Mammary epithelial cell (primary cell): ENCODE measurements around the gene TP73.

Source experiments
- CTCF ChIP-seq, 2 donors: IDR thresholded peaks in 1 of 2; conservative IDR thresholded peaks in 1 of 2; 2 replicates each; pipeline ENCODE4 v1.5.1; 2011 to 2012; ENCODE audit warnings: inconsistent platforms in 2 of 2, low read length in 2 of 2, mild to moderate bottlenecking in 2 of 2, control low read depth in 1 of 2, low read depth in 1 of 2; ENCODE audit not compliant: insufficient read depth in 1 of 2; ENCODE audit errors: extremely low read depth in 1 of 2
- EZH2 ChIP-seq: IDR thresholded peaks from 2 replicates; pipeline ENCODE4 v1.6.1; 2012; ENCODE audit warnings: low read length, inconsistent platforms, borderline replicate concordance

DNA sequence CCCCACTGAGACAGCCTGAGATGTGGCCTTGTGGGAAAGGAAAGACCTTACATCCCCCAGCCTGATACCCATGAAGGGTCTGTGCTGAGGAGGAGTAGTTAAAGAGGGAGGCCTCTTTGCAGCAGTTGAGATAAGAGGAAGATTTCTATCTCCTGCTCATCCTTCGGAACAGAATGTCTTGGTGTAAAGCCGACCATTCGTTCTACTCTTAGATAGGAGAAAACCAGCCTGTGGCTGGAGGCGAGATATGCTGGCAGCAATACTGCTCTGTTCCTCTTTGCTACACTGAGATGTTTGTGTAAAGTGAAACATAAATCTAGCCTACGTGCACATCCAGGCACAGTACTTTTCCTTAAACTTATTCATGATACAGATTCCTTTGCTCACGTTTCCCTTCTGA lies 98.4 kb downstream of the TP73 start:
- TF ChIP-seq CTCF (conservative IDR thresholded peaks at IDR 0.05 in 1 of 2, IDR thresholded peaks at IDR 0.05 in 1 of 2; ENCODE audit: extremely low read depth in 1 of 2, insufficient read depth in 1 of 2, low read depth in 1 of 2, low read length in 2 of 2) (no peak), EZH2 (no peak)
